Hepatocyte (in vitro differentiated cells): ENCODE results near the gene ZNF423. TPM values are rescaled to one million over a fixed set of nuclear protein-coding genes. Genes with fewer than 3 reads are reported as not detected.

ENCODE experiments used
- DNase-seq: peaks from one replicate; pipeline ENCODE4 v3.0.0-alpha.2; 2016; ENCODE audit warnings: low spot score
- H2AFZ ChIP-seq: fragments of 200-600 bp; sonication (generic); 2 replicates; pipeline ENCODE4 v1.6.0; 2016; ENCODE audit warnings: antibody characterized with exemption, mild to moderate bottlenecking
- H3K27ac ChIP-seq: fragments of 200-600 bp; sonication (generic); 2 replicates; pipeline ENCODE4 v1.5.1; 2016; ENCODE audit warnings: mild to moderate bottlenecking
- H3K27me3 ChIP-seq: fragments of 200-600 bp; sonication (generic); 2 replicates; pipeline ENCODE4 v1.6.1; 2016
- H3K36me3 ChIP-seq: fragments of 200-600 bp; sonication (generic); replicated peaks from 2 replicates; pipeline ENCODE4 v1.5.1; 2016; ENCODE audit warnings: low read depth; ENCODE audit not compliant: insufficient read depth
- H3K4me1 ChIP-seq: fragments of 200-600 bp; sonication (generic); 2 replicates; pipeline ENCODE4 v1.5.1; 2016; ENCODE audit warnings: mild to moderate bottlenecking, moderate library complexity; ENCODE audit not compliant: insufficient read depth
- H3K4me2 ChIP-seq: fragments of 200-600 bp; sonication (generic); 2 replicates; pipeline ENCODE4 v1.6.0; 2016
- H3K4me3 ChIP-seq: fragments of 200-600 bp; sonication (generic); 2 replicates; pipeline ENCODE4 v1.5.1; 2016; ENCODE audit warnings: mild to moderate bottlenecking
- H3K79me2 ChIP-seq: fragments of 200-600 bp; sonication (generic); 2 replicates; pipeline ENCODE4 v1.6.0; 2017; ENCODE audit warnings: mild to moderate bottlenecking
- H3K9me2 ChIP-seq: fragments of 200-600 bp; sonication (generic); replicated peaks from 2 replicates; pipeline ENCODE4 v1.6.0; 2017; ENCODE audit warnings: mild to moderate bottlenecking; ENCODE audit not compliant: insufficient read depth
- H3K9me3 ChIP-seq: fragments of 200-600 bp; sonication (generic); 2 replicates; pipeline ENCODE4 v1.5.1; 2016; ENCODE audit warnings: low read depth, mild to moderate bottlenecking
- H4K20me1 ChIP-seq: fragments of 200-600 bp; sonication (generic); 2 replicates; pipeline ENCODE4 v1.6.0; 2016; ENCODE audit warnings: mild to moderate bottlenecking; ENCODE audit not compliant: insufficient read depth, poor library complexity, severe bottlenecking
- CTCF ChIP-seq: fragments of 200-600 bp; sonication (generic); IDR thresholded peaks from 2 replicates; pipeline ENCODE4 v1.5.1; 2016; ENCODE audit warnings: antibody characterized with exemption, mild to moderate bottlenecking; ENCODE audit not compliant: poor library complexity
- EZH2 ChIP-seq: fragments of 200-600 bp; sonication (generic); IDR thresholded peaks from 2 replicates; pipeline ENCODE4 v1.6.1; 2016; ENCODE audit warnings: antibody characterized with exemption, mild to moderate bottlenecking, borderline replicate concordance
- EZH2phosphoT487 ChIP-seq: fragments of 200-600 bp; sonication (generic); IDR thresholded peaks from one replicate; pipeline ENCODE4 v1.6.1; 2018; ENCODE audit warnings: antibody characterized with exemption, mild to moderate bottlenecking, low read depth, moderate library complexity; ENCODE audit not compliant: unreplicated experiment, severe bottlenecking
- WGBS: methylation state at CpG from one replicate; pipeline ENCODE4 v1.1.6; 2016; ENCODE audit warnings: low lambda C conversion rate; ENCODE audit errors: missing lambda C conversion rate; 5-methylcytosine and 5-hydroxymethylcytosine counted together
- polyA plus RNA-seq: library from polyadenylated mRNA; unstranded; fragments of >200 nt; fragmentation: Nextera tagmentation; extraction: Ambion mirVana; gene quantifications from 2 replicates; pipeline ENCODE4 v1.2.1, GENCODE V29; 2016
- total RNA-seq: library from RNA; depleted of rRNA; stranded (reverse); fragments of >200 nt; gene quantifications from 2 replicates; pipeline ENCODE4 v1.2.3, GENCODE V29; 2014

ZNF423 gene
- total and polyA plus RNA-seq, 2 experiments from 2014 or later: 9.6 to 11.8 TPM

- peak overlapping the region; percentile 94 for H3K27ac ChIP-seq
- peak overlapping the region; percentile 55 for H3K4me2 ChIP-seq
- no peak overlapping the region for H2AFZ ChIP-seq
- no peaks in the 10 kb centered on the region for H3K79me2 ChIP-seq
- H3K27me3 ChIP-seq: no peaks in the 10 kb centered on the region
- no peaks in the 10 kb centered on the region for H3K9me2 ChIP-seq
- H3K9me3 ChIP-seq: no peaks in the 10 kb centered on the region
- H3K4me1 ChIP-seq: peaks cover 31% of the 10 kb centered on the region
- H3K4me3 ChIP-seq: no peak overlapping the region
- WGBS: 40% methylated on average over 5 of the region's 6 CpGs
- TF ChIP-seq CTCF (no peak), EZH2phosphoT487 (no peak), EZH2 (no peak)
- DNase-seq: peak; percentile 43
- no peaks in the 10 kb centered on the region for H4K20me1 ChIP-seq
- H3K36me3 ChIP-seq: no peaks in the 10 kb centered on the region
Measured at GRCh38 chr16:49620869-49621240, 235.1 kb downstream of the ZNF423 start.

- WGBS: 22% methylated on average over 10 of the region's 11 CpGs
- Histone ChIP-seq H3K4me1 (peaks cover 31% of the 10 kb centered on the region), H3K36me3 (no peaks in the 10 kb centered on the region), H3K4me3 (no peak overlapping the region), H3K9me2 (no peaks in the 10 kb centered on the region), H3K4me2 (peak overlapping the region; percentile 55), H3K9me3 (no peaks in the 10 kb centered on the region), H3K27ac (peak overlapping the region; percentile 94), H4K20me1 (no peaks in the 10 kb centered on the region), H3K27me3 (no peaks in the 10 kb centered on the region), H2AFZ (no peak overlapping the region), H3K79me2 (no peaks in the 10 kb centered on the region)
- peak; percentile 89 for DNase-seq
- no peak for TF ChIP-seq EZH2phosphoT487
- no peak for TF ChIP-seq CTCF
- no peak for TF ChIP-seq EZH2
Measured at GRCh38 chr16:49620158-49620868, 235.6 kb downstream of the ZNF423 start.

GRCh38 chr16:49619811-49620157 is 236.1 kb downstream of the ZNF423 start:
- Histone ChIP-seq H3K27ac (peak overlapping the region; percentile 94), H3K79me2 (no peaks in the 10 kb centered on the region), H3K4me1 (peaks cover 31% of the 10 kb centered on the region), H3K4me3 (no peak overlapping the region), H4K20me1 (no peaks in the 10 kb centered on the region), H3K9me3 (no peaks in the 10 kb centered on the region), H3K9me2 (no peaks in the 10 kb centered on the region), H2AFZ (no peak overlapping the region), H3K36me3 (no peaks in the 10 kb centered on the region), H3K27me3 (no peaks in the 10 kb centered on the region), H3K4me2 (peak overlapping the region; percentile 55)
- no peak for DNase-seq
- no peak for TF ChIP-seq EZH2
- no peak for TF ChIP-seq CTCF
- TF ChIP-seq EZH2phosphoT487: no peak
- WGBS: 78% methylated on average over 2 of the region's 2 CpGs
